Type B pancreatic cell (in vitro differentiated cells): Measurements from ENCODE around the gene WDFY2. TPM values are rescaled to one million over a fixed set of nuclear protein-coding genes. Genes with fewer than 3 reads are reported as not detected.
A peak's percentile ranks its signal among the peaks of the same experiment; 100 is the strongest.

Source experiments
- DNase-seq: peaks from one replicate; pipeline ENCODE4 v3.0.0; 2021; ENCODE audit warnings: mixed read lengths; ENCODE audit not compliant: unreplicated experiment; ENCODE audit errors: extremely low spot score
- H3K27ac Mint-ChIP-seq: 2 replicates; pipeline ENCODE4 v1.8.0; 2021; ENCODE audit warnings: mild to moderate bottlenecking, mixed read lengths
- H3K27me3 Mint-ChIP-seq: 2 replicates; pipeline ENCODE4 v1.8.0; 2021; ENCODE audit warnings: mixed read lengths
- H3K36me3 Mint-ChIP-seq: 2 replicates; pipeline ENCODE4 v1.8.0; 2021; ENCODE audit warnings: mixed read lengths
- H3K4me1 Mint-ChIP-seq: one replicate; pipeline ENCODE4 v1.8.0; 2021; ENCODE audit warnings: mixed read lengths; ENCODE audit not compliant: unreplicated experiment
- H3K4me3 Mint-ChIP-seq: 2 replicates; pipeline ENCODE4 v1.8.0; 2021; ENCODE audit warnings: mild to moderate bottlenecking, mixed read lengths
- H3K9me3 Mint-ChIP-seq: 2 replicates; pipeline ENCODE4 v1.8.0; 2021; ENCODE audit warnings: mixed read lengths
- CTCF ChIP-seq: fragments of 200-600 bp; sonication (generic); conservative IDR thresholded peaks from 2 replicates; pipeline ENCODE4 v1.5.0; 2021; ENCODE audit warnings: antibody characterized with exemption, mild to moderate bottlenecking
- total RNA-seq: library from RNA; stranded (reverse); gene quantifications from 2 replicates; pipeline ENCODE4 v1.2.1, GENCODE V29; 2021; ENCODE audit warnings: low replicate concordance

WDFY2 gene
- total RNA-seq, 1 donor from 2014 or later = 20.3 TPM

GRCh38 chr13:51780099-51780498 lies 195.8 kb downstream of the WDFY2 start:
- Mint-ChIP-seq H3K27ac (no peak overlapping the region), H3K9me3 (no peaks in the 10 kb centered on the region), H3K27me3 (no peaks in the 10 kb centered on the region), H3K4me3 (no peak overlapping the region), H3K4me1 (peaks cover 4% of the 10 kb centered on the region), H3K36me3 (peaks cover 3% of the 10 kb centered on the region)
- DNase-seq = no peak
- no peak for TF ChIP-seq CTCF

- Mint-ChIP-seq H3K4me3 (no peak overlapping the region), H3K4me1 (peaks cover 16% of the 10 kb centered on the region)
- peak; percentile 49 for TF ChIP-seq CTCF
Observed at GRCh38 chr13:51781246-51782022, 197.2 kb downstream of the WDFY2 start.

DNA sequence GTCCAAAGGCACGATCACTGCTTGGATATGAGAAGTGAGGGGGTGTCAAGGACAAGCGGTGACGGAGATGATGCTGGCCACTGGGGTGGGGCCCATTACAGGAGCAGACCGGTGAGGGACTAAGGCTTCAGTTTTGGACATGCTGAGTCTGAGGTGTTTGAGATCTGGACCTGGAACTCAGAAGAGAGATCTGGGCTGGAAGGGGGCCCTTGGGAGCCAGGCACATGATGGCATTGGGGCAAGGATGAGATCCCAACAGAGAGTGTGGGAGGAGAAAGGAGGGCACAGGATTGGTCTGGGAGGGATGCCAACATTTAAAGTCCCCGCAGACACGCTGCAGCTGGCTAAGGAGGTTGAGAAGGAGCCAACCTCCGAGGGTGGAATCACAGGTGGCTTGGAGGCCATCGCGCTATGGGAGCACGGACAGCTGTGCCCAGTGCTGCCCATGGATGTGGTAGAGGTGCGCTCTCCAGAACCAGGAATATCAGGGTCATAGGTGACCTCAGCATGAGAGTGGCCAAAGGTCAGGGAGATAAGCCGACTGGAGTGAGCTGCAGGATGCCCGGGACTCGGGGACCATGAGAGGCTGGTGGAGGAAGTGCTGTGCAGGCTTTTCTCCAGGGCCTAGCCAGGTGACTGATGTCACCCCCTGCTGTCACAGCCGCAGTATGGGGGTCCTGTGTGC lies 197.9 kb downstream of the WDFY2 start:
- H3K4me1 Mint-ChIP-seq = peaks cover 23% of the 10 kb centered on the region
- H3K9me3 Mint-ChIP-seq = no peaks in the 10 kb centered on the region
- no peak for TF ChIP-seq CTCF
- H3K27me3 Mint-ChIP-seq = no peaks in the 10 kb centered on the region
- no peak overlapping the region for H3K4me3 Mint-ChIP-seq
- H3K36me3 Mint-ChIP-seq = peaks cover 3% of the 10 kb centered on the region
- no peak for DNase-seq
- H3K27ac Mint-ChIP-seq = peak overlapping the region; percentile 30

More at GRCh38 chr13:51781246-51782022, 197.2 kb downstream of the WDFY2 start:
- Mint-ChIP-seq H3K36me3 (peaks cover 3% of the 10 kb centered on the region), H3K27ac (peak overlapping the region; percentile 30), H3K9me3 (no peaks in the 10 kb centered on the region), H3K27me3 (no peaks in the 10 kb centered on the region)
- no peak for DNase-seq

- Mint-ChIP-seq H3K4me1 (peaks cover 23% of the 10 kb centered on the region), H3K27ac (peak overlapping the region; percentile 65), H3K27me3 (no peaks in the 10 kb centered on the region), H3K4me3 (no peak overlapping the region), H3K9me3 (no peaks in the 10 kb centered on the region), H3K36me3 (peaks cover 3% of the 10 kb centered on the region)
- no peak for TF ChIP-seq CTCF
- no peak for DNase-seq
Observed at GRCh38 chr13:51783428-51784094, 199.3 kb downstream of the WDFY2 start.

DNA sequence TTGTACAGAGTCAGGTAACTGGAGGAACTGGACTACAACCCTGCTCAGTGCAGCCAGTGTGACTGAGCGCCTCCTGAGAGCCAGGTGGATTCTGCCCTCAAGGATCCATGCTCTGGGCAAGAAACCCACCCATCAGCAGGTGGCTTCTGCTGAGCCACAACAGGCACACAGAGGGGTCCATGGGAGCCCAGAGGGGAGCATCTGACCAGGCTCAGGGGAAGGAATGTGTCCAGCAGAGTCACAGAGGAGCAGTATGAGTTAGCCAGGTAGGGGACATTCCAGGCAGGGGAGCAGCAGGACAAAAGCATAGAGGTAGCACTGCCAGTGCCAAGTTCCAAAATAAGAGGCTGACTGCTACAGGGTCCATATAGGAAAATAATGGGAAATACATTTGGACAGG lies 199.8 kb downstream of the WDFY2 start:
- TF ChIP-seq CTCF = no peak
- H3K4me3 Mint-ChIP-seq = no peak overlapping the region
- peak overlapping the region; percentile 65 for H3K27ac Mint-ChIP-seq
- no peak for DNase-seq
- H3K36me3 Mint-ChIP-seq = peaks cover 5% of the 10 kb centered on the region
- H3K9me3 Mint-ChIP-seq = peaks cover 1% of the 10 kb centered on the region
- peaks cover 24% of the 10 kb centered on the region for H3K4me1 Mint-ChIP-seq
- H3K27me3 Mint-ChIP-seq = no peaks in the 10 kb centered on the region
